GM13976 (cell line): ENCODE results near the gene GIPC2.

ENCODE experiments used
- DNase-seq: peaks from one replicate; pipeline ENCODE4 v3.0.0; 2012; ENCODE audit warnings: low spot score
- CTCF ChIP-seq: IDR thresholded peaks from 2 replicates; pipeline ENCODE4 v1.5.1; 2012; ENCODE audit warnings: borderline replicate concordance, mild to moderate bottlenecking; ENCODE audit not compliant: insufficient read depth; ENCODE audit errors: extremely low read depth, missing control alignments, control extremely low read depth
- in situ Hi-C: fragments of 300-500 bp; cut with MboI; formaldehyde crosslinking; loops from one replicate; pipeline ENCODE4 v1.12.0; 2022; ENCODE audit warnings: low sequenced_read_pairs, mixed read lengths, inconsistent platforms; ENCODE audit not compliant: unreplicated experiment

The GIPC2 gene

GRCh38 chr1:78153092-78153736, 107.4 kb downstream of the GIPC2 start:
- DNase-seq, result no peak

DNA sequence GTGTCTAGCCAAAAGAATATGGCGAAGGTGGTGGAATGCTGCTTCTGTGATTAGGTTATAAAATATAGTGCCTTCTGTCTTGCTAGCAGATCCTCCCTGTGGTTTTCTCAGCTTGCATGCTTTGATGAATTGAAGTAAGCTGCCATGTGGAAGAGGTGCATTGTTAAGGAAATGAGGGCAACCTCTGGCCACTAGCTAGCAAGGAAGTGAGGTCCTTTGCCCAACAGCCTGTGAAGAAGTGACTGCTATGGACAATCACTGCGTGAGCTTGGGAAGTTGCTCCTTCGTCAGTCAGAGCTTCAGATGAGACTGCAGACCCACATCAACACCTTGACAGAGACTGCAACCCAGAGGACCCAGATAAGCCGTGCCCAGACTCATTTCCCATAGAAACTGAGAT, 109.4 kb downstream of the GIPC2 start:
- no peak for TF ChIP-seq CTCF
- in situ Hi-C loops, result no loop called here
- DNase-seq, result no peak

More at GRCh38 chr1:78153092-78153736, 107.4 kb downstream of the GIPC2 start:
- in situ Hi-C loops, result no loop called here
- TF ChIP-seq CTCF, result no peak

DNA sequence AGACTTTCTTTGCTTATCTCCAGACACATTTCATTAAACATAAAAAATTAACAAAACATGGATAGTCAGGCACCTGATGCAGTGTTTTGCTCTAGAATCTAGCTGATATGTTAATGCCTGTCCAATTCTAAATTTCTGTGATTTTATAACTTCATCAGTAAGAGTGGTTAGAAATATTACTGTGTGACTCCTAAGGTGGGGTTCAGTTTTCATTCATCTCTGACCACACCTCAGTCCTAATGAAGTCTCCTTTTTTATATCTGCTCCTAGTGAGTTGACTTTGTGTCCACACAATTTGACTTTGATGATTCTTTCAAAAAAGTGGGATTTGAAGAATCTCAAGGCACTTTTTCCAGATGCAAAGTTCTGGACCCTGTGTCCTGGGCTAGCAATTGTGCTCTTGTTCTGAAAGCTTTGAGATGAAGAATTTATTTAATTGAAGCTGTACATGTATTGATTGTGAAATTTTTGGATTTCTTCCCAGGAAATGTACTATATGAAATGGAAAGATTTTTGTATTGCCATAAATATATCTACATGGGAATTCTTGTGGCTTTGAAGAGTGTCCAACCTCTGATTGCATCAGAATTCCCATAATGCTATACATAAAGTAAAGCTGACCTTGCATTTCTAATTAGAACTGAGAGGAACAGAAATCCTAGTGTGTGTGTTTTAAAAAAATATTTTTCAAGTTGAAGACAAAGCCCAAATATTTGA, 111.2 kb downstream of the GIPC2 start:
- DNase-seq, result no peak
- in situ Hi-C loops, result no loop called here
- no peak for TF ChIP-seq CTCF

- no peak for DNase-seq
- no peak for TF ChIP-seq CTCF
- in situ Hi-C loops, result no loop called here
These were observed 120.0 kb downstream of the GIPC2 start for GRCh38 chr1:78165816-78166215.

DNA sequence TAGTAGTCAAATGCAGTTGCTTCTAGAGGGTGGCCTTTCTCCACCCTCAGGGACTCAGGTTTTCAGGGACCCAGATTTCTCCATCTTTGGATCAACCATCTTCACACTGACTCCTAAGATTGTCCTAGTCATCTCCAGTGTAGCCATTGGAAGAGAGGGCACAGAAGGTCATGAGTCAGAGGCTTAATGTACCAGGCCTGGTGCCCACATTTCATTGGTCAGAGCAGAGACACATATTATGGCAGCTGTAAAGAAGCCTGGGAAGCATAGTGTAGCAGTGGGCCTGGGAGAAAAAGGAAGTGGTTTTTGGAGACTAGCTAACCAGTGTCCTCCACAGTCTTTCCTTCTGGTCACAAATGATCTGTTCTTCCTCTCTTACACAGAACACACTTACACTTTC, 122.5 kb downstream of the GIPC2 start:
- TF ChIP-seq CTCF, result no peak
- no peak for DNase-seq
- in situ Hi-C loops, result no loop called here

DNA sequence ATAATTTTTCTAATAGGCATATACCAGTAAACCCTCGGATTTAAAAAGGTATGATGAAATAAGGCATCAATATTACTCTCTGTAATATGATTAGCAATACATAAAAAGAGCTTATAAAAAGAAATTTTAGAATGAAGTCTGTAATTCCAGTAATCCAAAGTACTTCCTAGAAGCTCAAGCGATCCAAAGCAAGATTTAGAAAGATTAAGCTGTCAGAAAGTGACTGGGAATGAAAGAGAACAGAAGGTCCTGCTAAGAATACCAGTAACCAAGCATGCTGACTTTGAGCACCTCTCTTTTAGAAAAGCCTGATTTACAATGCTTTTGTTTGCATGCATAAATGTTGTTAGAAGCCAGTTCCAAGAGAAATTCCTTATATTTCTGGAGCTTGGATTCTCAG, 125.1 kb downstream of the GIPC2 start:
- TF ChIP-seq CTCF, result no peak
- no peak for DNase-seq
- in situ Hi-C loops, result no loop called here
